Measurements from ENCODE around the gene PAGE3.
A peak's percentile ranks its signal among the peaks of the same experiment; 100 is the strongest.

DNA sequence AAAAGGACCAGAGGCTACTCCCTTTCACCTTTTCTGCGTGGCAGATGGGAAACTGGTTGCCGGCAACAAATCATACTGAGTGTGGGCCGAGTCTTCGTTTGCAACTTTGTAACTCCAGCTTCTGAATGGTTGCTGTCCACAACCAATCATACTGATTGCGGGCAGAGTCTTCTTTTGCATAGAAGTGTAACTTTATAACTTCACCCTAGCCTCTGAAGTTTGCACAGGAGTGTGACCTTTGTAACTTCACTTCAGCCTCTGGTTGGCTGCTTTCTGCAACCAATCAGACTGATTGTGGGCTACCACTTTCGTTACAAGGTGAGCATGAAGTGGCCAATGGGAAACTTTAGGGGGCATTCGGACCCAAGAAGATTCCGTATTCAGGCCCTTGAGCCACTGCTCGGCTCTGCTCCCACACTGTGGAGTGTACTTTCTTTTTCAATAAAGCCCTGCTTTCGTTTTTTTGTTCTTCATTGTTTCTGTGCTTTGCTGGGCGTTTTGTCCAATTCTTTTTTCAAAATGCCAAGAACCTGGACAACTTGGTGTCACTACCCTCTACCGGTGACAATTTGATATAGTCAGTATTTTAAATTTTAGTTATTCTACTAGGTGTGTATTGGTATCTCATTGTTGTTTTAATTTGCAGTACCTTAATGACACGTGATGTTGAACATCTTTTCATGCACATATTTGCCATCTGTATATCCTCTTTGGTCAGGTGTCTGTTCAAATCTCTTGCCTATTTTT is 53.6 kb downstream of the PAGE3 start:
- TF ChIP-seq RBAK (CRISPR knock-in tag; IDR thresholded peaks at IDR 0.05) = no peak
- TF ChIP-seq KLF6 (CRISPR knock-in tag; IDR thresholded peaks at IDR 0.05) = no peak
- no peak for TF ChIP-seq ZNF124 (CRISPR knock-in tag; IDR thresholded peaks at IDR 0.05)
- no peak for TF ChIP-seq RAD51 (IDR thresholded peaks at IDR 0.05; ENCODE audit: borderline replicate concordance)
- TF ChIP-seq ZNF572 (CRISPR knock-in tag; IDR thresholded peaks at IDR 0.05) = no peak
- no peak for TF ChIP-seq EZH2 (conservative IDR thresholded peaks at IDR 0.05; ENCODE audit: low read depth, low read length)
- TF ChIP-seq, protein P1, sequence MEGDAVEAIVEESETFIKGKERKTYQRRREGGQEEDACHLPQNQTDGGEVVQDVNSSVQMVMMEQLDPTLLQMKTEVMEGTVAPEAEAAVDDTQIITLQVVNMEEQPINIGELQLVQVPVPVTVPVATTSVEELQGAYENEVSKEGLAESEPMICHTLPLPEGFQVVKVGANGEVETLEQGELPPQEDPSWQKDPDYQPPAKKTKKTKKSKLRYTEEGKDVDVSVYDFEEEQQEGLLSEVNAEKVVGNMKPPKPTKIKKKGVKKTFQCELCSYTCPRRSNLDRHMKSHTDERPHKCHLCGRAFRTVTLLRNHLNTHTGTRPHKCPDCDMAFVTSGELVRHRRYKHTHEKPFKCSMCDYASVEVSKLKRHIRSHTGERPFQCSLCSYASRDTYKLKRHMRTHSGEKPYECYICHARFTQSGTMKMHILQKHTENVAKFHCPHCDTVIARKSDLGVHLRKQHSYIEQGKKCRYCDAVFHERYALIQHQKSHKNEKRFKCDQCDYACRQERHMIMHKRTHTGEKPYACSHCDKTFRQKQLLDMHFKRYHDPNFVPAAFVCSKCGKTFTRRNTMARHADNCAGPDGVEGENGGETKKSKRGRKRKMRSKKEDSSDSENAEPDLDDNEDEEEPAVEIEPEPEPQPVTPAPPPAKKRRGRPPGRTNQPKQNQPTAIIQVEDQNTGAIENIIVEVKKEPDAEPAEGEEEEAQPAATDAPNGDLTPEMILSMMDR (CRISPR knock-in tag; IDR thresholded peaks at IDR 0.05) = peak; percentile 18; the same call in 1 of the 2 replicates
- TF ChIP-seq, protein P2, sequence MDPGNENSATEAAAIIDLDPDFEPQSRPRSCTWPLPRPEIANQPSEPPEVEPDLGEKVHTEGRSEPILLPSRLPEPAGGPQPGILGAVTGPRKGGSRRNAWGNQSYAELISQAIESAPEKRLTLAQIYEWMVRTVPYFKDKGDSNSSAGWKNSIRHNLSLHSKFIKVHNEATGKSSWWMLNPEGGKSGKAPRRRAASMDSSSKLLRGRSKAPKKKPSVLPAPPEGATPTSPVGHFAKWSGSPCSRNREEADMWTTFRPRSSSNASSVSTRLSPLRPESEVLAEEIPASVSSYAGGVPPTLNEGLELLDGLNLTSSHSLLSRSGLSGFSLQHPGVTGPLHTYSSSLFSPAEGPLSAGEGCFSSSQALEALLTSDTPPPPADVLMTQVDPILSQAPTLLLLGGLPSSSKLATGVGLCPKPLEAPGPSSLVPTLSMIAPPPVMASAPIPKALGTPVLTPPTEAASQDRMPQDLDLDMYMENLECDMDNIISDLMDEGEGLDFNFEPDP (CRISPR knock-in tag; conservative IDR thresholded peaks at IDR 0.05) = no peak
- TF ChIP-seq KMT2A (CRISPR knock-in tag; IDR thresholded peaks at IDR 0.05) = no peak
- TF ChIP-seq, protein P3, sequence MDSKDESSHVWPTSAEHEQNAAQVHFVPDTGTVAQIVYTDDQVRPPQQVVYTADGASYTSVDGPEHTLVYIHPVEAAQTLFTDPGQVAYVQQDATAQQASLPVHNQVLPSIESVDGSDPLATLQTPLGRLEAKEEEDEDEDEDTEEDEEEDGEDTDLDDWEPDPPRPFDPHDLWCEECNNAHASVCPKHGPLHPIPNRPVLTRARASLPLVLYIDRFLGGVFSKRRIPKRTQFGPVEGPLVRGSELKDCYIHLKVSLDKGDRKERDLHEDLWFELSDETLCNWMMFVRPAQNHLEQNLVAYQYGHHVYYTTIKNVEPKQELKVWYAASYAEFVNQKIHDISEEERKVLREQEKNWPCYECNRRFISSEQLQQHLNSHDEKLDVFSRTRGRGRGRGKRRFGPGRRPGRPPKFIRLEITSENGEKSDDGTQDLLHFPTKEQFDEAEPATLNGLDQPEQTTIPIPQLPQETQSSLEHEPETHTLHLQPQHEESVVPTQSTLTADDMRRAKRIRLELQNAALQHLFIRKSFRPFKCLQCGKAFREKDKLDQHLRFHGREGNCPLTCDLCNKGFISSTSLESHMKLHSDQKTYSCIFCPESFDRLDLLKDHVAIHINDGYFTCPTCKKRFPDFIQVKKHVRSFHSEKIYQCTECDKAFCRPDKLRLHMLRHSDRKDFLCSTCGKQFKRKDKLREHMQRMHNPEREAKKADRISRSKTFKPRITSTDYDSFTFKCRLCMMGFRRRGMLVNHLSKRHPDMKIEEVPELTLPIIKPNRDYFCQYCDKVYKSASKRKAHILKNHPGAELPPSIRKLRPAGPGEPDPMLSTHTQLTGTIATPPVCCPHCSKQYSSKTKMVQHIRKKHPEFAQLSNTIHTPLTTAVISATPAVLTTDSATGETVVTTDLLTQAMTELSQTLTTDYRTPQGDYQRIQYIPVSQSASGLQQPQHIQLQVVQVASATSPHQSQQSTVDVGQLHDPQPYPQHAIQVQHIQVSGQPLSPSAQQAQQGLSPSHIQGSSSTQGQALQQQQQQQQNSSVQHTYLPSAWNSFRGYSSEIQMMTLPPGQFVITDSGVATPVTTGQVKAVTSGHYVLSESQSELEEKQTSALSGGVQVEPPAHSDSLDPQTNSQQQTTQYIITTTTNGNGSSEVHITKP (CRISPR knock-in tag; IDR thresholded peaks at IDR 0.05; ENCODE audit: low read depth) = no peak
- TF ChIP-seq, protein P4, sequence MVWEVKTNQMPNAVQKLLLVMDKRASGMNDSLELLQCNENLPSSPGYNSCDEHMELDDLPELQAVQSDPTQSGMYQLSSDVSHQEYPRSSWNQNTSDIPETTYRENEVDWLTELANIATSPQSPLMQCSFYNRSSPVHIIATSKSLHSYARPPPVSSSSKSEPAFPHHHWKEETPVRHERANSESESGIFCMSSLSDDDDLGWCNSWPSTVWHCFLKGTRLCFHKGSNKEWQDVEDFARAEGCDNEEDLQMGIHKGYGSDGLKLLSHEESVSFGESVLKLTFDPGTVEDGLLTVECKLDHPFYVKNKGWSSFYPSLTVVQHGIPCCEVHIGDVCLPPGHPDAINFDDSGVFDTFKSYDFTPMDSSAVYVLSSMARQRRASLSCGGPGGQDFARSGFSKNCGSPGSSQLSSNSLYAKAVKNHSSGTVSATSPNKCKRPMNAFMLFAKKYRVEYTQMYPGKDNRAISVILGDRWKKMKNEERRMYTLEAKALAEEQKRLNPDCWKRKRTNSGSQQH (CRISPR knock-in tag; IDR thresholded peaks at IDR 0.05; ENCODE audit: low read depth) = no peak
- no peak for TF ChIP-seq ZNF530 (CRISPR knock-in tag; IDR thresholded peaks at IDR 0.05; ENCODE audit: low read depth)
- TF ChIP-seq SP1 (IDR thresholded peaks at IDR 0.05) = no peak
- no peak for TF ChIP-seq SP1 (CRISPR knock-in tag; IDR thresholded peaks at IDR 0.05)
